Thoracic aorta (tissue), 2 donors: ENCODE results near the gene ECEL1. TPM values are rescaled to one million over a fixed set of nuclear protein-coding genes. Genes with fewer than 3 reads are reported as not detected.
A peak's percentile ranks its signal among the peaks of the same experiment; 100 is the strongest.

Source experiments
- ATAC-seq: fragments of 150-250 bp; one replicate; pipeline ENCODE4 v1.8.0; 2017; ENCODE audit warnings: low read depth; ENCODE audit not compliant: insufficient number of reproducible peaks, low FRiP score
- DNase-seq: peaks from one replicate; pipeline ENCODE4 v3.0.0-alpha.2; 2020; ENCODE audit warnings: low spot score
- H3K27ac ChIP-seq, 2 donors: fragments of 200-600 bp; sonication (generic); 1 replicate in 1 of 2; 2 replicates in 1 of 2; pipeline ENCODE4 v1.5.1; 2016; ENCODE audit warnings: mild to moderate bottlenecking in 2 of 2, moderate library complexity in 2 of 2
- H3K27me3 ChIP-seq: fragments of 200-600 bp; sonication (generic); replicated peaks from 2 replicates; pipeline ENCODE4 v1.6.0; 2016; ENCODE audit warnings: mild to moderate bottlenecking; ENCODE audit not compliant: insufficient read depth
- H3K36me3 ChIP-seq: fragments of 200-600 bp; sonication (generic); one replicate; pipeline ENCODE4 v1.5.1; 2016
- H3K4me1 ChIP-seq, 2 donors: fragments of 200-600 bp; sonication (generic); 1 replicate in 1 of 2; 2 replicates in 1 of 2; pipeline versions ENCODE4 v1.5.1 to v1.6.0; 2016; ENCODE audit warnings: low read depth in 2 of 2, mild to moderate bottlenecking in 1 of 2; ENCODE audit not compliant: control insufficient read depth in 1 of 2
- H3K4me3 ChIP-seq: fragments of 200-600 bp; sonication (generic); 2 replicates; pipeline ENCODE4 v1.5.1; 2016; ENCODE audit warnings: mild to moderate bottlenecking
- H3K9me3 ChIP-seq: fragments of 200-600 bp; sonication (generic); 2 replicates; pipeline ENCODE4 v1.5.1; 2016
- CTCF ChIP-seq: fragments of 200-600 bp; sonication (generic); IDR thresholded peaks from one replicate; pipeline ENCODE4 v1.5.1; 2019; ENCODE audit warnings: antibody characterized with exemption
- total RNA-seq, 2 donors: library from RNA; depleted of rRNA; stranded (reverse); fragments of >200 nt; gene quantifications; one replicate each; pipeline versions ENCODE4 v1.1.0 to v1.2.3, GENCODE V29; 2016

Gene ECEL1
- total RNA-seq, 2 donors from 2014 or later = 1.6 to 2.8 TPM

DNA sequence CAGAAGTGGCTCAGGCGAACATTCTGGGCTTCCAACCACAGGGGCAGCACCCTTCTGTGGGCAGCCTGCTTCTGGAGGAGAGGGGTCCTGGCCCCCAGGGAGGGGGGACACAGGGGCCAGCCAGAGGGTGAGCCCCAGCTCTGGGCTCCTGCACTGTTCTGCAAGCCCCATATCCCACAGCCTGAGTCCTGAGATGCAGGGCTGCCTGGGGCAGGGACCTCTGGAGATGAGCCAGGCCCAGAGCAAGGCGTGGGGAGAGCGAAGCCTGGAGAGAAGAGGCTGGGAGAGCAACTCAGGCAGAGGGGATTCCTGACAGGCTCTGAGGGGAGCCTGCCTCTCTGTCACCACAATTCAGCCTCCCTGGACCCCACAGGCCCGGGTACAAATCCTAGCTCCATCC, 19.1 kb upstream of the ECEL1 start:
- DNase-seq (no peak), ATAC-seq (no peak)
- no peaks in the 10 kb centered on the region for H3K36me3 ChIP-seq
- H3K27ac ChIP-seq = no peak overlapping the region
- no peak overlapping the region for H3K4me3 ChIP-seq
- TF ChIP-seq CTCF = no peak
- H3K27me3 ChIP-seq = no peaks in the 10 kb centered on the region
- no peaks in the 10 kb centered on the region for H3K9me3 ChIP-seq
- peaks cover 7 to 16% of the 10 kb centered on the region in 2 donors for H3K4me1 ChIP-seq

DNA sequence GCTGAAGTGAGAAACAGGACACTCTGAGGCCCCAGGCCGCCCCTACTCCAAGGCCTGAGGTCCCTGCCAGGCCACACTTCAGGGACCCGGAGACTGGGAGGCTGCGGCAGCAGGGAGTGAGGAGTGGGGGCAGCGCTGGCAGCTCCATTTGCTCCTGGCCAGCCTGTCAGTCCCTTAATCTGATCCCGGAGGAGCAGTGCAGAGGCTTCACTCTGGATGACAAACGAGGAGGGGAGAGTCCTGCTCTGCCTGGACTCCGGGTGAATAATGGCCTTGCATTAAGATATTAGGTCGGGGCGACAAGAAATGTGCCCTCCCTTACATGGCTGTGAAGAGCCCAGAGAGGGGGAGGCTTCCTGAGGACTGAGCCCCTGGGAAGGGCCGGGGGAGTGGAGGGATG, 18.2 kb upstream of the ECEL1 start:
- H3K36me3 ChIP-seq = no peaks in the 10 kb centered on the region
- TF ChIP-seq CTCF = no peak
- no peak overlapping the region for H3K4me3 ChIP-seq
- DNase-seq (no peak), ATAC-seq (no peak)
- no peak overlapping the region for H3K27ac ChIP-seq
- H3K27me3 ChIP-seq = no peaks in the 10 kb centered on the region
- H3K4me1 ChIP-seq = peaks cover 7 to 16% of the 10 kb centered on the region in 2 donors
- no peaks in the 10 kb centered on the region for H3K9me3 ChIP-seq

DNA sequence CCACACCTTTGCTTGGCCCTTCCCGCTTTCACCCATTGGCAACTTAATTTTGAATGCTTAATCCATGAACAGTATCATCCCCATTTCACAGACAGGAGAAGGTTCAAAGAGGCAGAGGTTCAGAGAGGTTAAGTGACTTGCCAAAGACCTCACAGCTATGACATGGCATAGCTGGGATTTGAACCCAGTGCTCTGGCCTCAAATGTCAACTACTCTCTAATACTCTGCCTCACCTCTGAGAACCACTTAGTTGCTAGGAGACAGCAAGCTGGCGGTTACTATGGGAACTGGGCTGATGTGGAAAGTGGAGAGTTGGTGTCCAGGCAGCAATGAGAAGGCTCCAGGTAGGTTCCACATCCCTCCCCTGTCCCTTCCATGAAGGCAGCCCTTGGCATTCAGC, 16.8 kb upstream of the ECEL1 start:
- no peak for TF ChIP-seq CTCF
- Histone ChIP-seq H3K4me3 (no peak overlapping the region), H3K27me3 (no peaks in the 10 kb centered on the region), H3K9me3 (no peaks in the 10 kb centered on the region), H3K4me1 (peaks cover 7 to 16% of the 10 kb centered on the region in 2 donors), H3K36me3 (no peaks in the 10 kb centered on the region), H3K27ac (no peak overlapping the region)
- ATAC-seq (no peak), DNase-seq (no peak)

DNA sequence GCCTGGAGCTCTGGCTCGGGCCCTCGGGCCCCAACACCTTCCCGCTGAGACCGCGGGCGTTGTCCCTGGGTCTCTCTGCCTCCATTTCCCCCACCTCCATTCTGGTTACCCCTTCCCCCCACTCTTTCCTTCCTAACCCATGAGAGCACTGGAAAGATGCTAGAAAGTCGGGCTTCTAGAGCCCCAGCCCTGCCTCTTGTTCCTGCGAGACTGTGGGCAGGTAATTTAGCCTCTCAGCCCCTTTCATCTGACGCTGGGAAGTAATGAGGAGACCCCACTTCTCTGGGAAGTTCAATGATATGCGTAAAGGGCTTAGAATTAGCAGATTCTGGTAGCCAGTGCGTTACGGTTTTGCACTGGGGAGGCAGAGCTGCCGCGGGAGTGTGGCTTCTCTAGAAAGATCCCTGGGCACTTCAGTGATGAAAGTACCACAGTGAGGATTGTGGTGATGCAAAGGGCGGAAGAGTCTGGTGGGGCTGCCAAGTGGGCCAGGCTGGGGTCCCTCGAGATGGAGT, 16.2 kb upstream of the ECEL1 start:
- Histone ChIP-seq H3K27ac (no peak overlapping the region), H3K36me3 (no peaks in the 10 kb centered on the region), H3K27me3 (no peaks in the 10 kb centered on the region), H3K9me3 (no peaks in the 10 kb centered on the region), H3K4me1 (peaks cover 7 to 16% of the 10 kb centered on the region in 2 donors), H3K4me3 (peak overlapping the region; percentile 73)
- no peak for ATAC-seq
- no peak for TF ChIP-seq CTCF
- DNase-seq = no peak

GRCh38 chr2:232502911-232503808, 15.5 kb upstream of the ECEL1 start:
- ATAC-seq = no peak
- Histone ChIP-seq H3K27me3 (no peaks in the 10 kb centered on the region), H3K4me1 (peaks cover 7 to 16% of the 10 kb centered on the region in 2 donors), H3K36me3 (no peaks in the 10 kb centered on the region), H3K9me3 (no peaks in the 10 kb centered on the region), H3K4me3 (peak overlapping the region; percentile 73), H3K27ac (no peak overlapping the region)
- DNase-seq = no peak
- no peak for TF ChIP-seq CTCF
